Naive thymus-derived CD8-positive, alpha-beta T cell (primary cell): ENCODE data around the gene ACOXL. TPM values are rescaled to one million over a fixed set of nuclear protein-coding genes. Genes with fewer than 3 reads are reported as not detected.

Experiments used
- ATAC-seq, 2 donors: fragments of 150-1000 bp; cut with Tn5 transposase in 1 of 2; sonication (Bioruptor Pico), chemical (Tn5 transposase) in 1 of 2; 1 replicate in 1 of 2; 2 replicates in 1 of 2; pipeline ENCODE4 v1.10.0; 2021; ENCODE audit warnings: mild to moderate bottlenecking in 2 of 2, moderate library complexity in 2 of 2
- POLR2A ChIA-PET: fragments of 350-600 bp; sonication (Branson Sonifier 250); formaldehyde crosslinking; loops from one replicate; lab custom pipeline; 2021; ENCODE audit warnings: antibody characterized with exemption; lab: Charles Lee
- DNase-seq, 10 donors: peaks; one replicate each; pipeline versions ENCODE4 v3.0.0 to v3.0.0-alpha.2; 2020 to 2022
- H3K27ac Mint-ChIP-seq, 10 donors: one replicate each; pipeline ENCODE4 v1.8.0; 2020 to 2022; ENCODE audit warnings: mild to moderate bottlenecking in 10 of 10, mixed read lengths in 10 of 10, moderate library complexity in 4 of 10, inconsistent platforms in 1 of 10
- H3K27me3 Mint-ChIP-seq, 5 donors: one replicate each; pipeline ENCODE4 v1.8.0; 2021 to 2022; ENCODE audit warnings: mixed read lengths in 5 of 5
- H3K36me3 Mint-ChIP-seq, 3 donors: one replicate each; pipeline ENCODE4 v1.8.0; 2020 to 2022; ENCODE audit warnings: mixed read lengths in 3 of 3, mild to moderate bottlenecking in 2 of 3, inconsistent platforms in 1 of 3
- H3K4me1 Mint-ChIP-seq, 4 donors: one replicate each; pipeline ENCODE4 v1.8.0; 2021 to 2022; ENCODE audit warnings: mixed read lengths in 4 of 4
- H3K4me3 Mint-ChIP-seq, 10 donors: one replicate each; pipeline ENCODE4 v1.8.0; 2020 to 2022; ENCODE audit warnings: mild to moderate bottlenecking in 10 of 10, mixed read lengths in 10 of 10, moderate library complexity in 6 of 10, inconsistent platforms in 1 of 10
- H3K9me3 Mint-ChIP-seq, 9 donors: one replicate each; pipeline ENCODE4 v1.8.0; 2020 to 2022; ENCODE audit warnings: mixed read lengths in 9 of 9, mild to moderate bottlenecking in 3 of 9, inconsistent platforms in 1 of 9, moderate library complexity in 1 of 9
- polyA plus RNA-seq, 3 donors: library from polyadenylated mRNA; unstranded; fragments of 300-500 nt; fragmentation: Illumina TruSeq; gene quantifications; one replicate each; pipeline ENCODE4 v1.2.3, GENCODE V29; 2021
- total RNA-seq, 8 experiments: library from RNA in 2 of 8; stranded (reverse) in 2 of 8; gene quantifications; one replicate each; pipeline ENCODE4 v1.2.3 and lab custom pipeline; 2021 to 2026

ACOXL gene
- total and polyA plus RNA-seq, 5 experiments from 2014 or later: not detected

- Mint-ChIP-seq H3K27me3 (peaks cover 0 to 1% (median 0%) of the 10 kb centered on the region in 5 donors), H3K36me3 (peaks cover 4 to 41% (median 26%) of the 10 kb centered on the region in 3 donors), H3K27ac (peak overlapping the region in 4 of 10 donors; percentile 5 to 75 (median 52)), H3K4me3 (no peak overlapping the region), H3K4me1 (peaks cover 8 to 26% (median 18%) of the 10 kb centered on the region in 4 donors), H3K9me3 (no peaks in the 10 kb centered on the region)
- ATAC-seq (no peak), DNase-seq (no peak)
- POLR2A ChIA-PET: no interaction called here
Measured at GRCh38 chr2:111167863-111168162, 435.4 kb downstream of the ACOXL start.

Other genes with a start within 250 kb of the ACOXL start
- 10 to 100 TPM; 35.1 to 45.6 TPM for gene RGPD6, start 155.4 kb upstream of the ACOXL start, total RNA-seq
- 1 to 10 TPM in 2 of 3 donors, under 1 TPM in 1; 0.96 to 3.2 (median 2.7) TPM for gene RGPD6, start 155.4 kb upstream of the ACOXL start, polyA plus RNA-seq
- gene BUB1, start 54.5 kb upstream of the ACOXL start, total RNA-seq: 1 to 10 TPM; 3.5 to 4.0 TPM
- gene BUB1, start 54.5 kb upstream of the ACOXL start, polyA plus RNA-seq: 1 to 10 TPM in 2 of 3 donors, under 1 TPM in 1; 0.56 to 1.3 (median 1.3) TPM